HS-27A (cell line): Measurements from ENCODE around the gene MED8.

Source experiments
- DNase-seq: peaks from one replicate; pipeline ENCODE4 v3.0.0-alpha.2; 2012; ENCODE audit warnings: low read depth, missing footprints

MED8 gene

DNA sequence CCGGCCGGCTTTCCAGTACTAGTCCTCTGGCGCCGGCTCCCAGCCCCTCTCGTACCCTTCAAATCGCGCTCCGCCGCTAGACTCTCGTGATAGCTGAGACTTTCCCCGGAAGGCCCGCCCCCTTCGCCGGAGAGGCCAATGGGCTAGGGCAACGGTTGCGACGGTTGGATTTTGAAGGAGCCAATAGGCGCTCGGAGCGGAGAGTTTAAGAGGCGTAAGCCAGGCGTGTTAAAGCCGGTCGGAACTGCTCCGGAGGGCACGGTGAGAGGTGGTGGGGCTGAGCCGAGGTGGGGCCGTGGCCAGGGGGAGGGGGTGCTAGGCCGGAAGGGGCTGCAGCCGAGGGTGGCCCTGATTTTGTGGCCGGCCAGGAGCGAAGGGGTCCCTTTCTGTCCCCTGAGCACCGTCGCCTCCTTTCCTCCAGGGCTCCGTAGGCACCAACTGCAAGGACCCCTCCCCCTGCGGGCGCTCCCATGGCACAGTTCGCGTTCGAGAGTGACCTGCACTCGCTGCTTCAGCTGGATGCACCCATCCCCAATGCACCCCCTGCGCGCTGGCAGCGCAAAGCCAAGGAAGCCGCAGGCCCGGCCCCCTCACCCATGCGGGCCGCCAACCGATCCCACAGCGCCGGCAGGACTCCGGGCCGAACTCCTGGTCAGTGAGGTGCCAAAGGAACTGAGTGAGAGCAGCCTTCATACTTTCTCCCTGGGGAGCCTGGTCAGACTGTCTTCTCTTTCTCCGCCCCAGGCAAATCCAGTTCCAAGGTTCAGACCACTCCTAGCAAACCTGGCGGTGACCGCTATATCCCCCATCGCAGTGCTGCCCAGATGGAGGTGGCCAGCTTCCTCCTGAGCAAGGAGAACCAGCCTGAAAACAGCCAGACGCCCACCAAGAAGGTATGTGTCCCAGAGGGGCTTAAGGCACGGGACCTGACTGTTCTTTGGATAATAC is 30.6 kb downstream of the MED8 start, which contains the start of gene CDC20:
Gene CDC20 (plus strand): TSS at position 236 of the 948 bp plus-strand sequence. CDS start 235 bp downstream, at position 471.
- DNase-seq, result peak; percentile 98

DNA sequence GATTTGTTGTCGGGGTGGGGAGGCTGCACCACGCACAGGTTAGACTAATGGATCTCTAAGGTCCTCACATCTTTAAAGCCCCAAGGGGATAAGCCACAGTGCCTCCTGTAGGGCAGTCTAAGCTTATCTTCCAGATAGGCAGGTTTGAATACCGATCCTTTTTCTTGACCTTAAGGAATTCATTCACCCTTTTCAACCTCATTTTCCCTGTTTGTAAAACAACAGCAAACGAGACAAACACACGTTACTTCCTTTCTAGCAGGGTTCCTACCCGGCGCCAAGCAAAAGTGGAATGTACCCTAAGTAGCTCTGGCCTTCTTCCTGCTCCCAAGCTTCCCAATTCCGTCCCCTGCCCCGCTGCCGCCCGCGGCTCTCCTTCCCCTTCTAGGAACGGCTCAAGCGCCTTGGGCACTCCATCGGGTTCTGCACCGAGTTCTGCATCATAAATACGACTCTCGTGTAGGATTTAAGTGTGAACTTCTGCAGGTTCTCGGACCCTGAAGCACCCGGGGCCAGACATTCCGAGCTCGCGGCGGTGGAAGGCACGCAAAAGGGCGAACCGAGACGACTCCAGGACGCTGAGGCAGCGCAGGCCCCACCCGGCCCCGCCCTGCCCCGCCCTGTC is 31.4 kb downstream of the MED8 start:
- DNase-seq, result no peak

DNA sequence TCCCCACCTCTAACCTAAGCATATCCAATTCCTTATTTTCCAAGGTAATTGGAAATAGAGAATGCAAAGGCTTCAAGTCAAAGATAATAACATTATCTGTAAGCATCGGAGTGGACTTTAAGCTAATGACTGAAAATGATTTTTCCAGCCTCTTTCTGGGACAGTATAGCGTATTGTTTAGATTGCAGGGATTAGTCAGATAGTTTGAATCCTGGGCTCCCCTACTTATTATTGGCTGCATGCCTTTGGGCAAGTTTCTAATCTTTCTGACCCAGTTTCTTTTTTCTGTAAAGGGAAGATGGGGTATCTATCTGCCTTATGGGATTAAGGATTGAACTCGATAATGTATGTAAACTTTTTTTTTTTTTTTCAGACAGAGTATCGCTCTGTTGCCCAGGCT is 32.3 kb downstream of the MED8 start:
- DNase-seq, result no peak

DNA sequence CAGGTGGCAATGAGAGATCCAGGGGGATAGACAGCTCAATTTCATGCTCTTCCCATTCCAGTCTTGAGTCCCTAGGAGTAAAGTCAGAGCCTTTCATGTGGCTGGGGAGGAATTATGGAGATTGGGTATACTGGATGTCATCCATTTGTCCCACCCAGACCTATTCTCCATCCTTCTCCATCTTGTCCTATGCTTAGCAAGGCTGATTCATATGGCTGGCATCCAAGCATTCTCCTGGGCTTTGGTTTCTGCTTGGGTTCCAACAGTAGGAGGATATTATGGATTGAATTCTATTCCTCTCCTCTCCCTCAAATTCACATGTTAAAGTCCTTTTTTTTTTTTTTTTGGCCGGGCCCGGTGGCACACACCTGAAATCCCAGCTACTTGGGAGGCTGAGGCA is 34.7 kb downstream of the MED8 start:
- DNase-seq, result no peak

DNA sequence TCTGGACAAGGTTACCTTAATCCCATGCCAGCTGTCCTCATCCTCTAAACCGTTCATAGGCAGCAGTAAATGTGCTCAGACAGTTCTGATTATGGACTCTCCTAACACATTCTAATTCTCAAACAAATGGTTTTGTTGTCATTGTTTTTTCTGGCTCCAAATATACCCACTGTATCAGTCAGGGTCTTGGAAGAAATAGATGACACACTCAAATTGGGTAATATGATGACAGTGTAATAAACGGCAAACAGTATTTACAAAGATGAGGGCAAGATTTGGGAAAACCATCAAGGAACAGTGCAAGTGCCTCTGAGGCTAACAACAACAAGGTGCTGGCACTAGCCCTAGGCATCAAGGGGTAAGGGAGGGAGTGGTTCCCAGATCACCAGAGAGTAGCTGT is 35.1 kb downstream of the MED8 start:
- DNase-seq, result no peak

DNA sequence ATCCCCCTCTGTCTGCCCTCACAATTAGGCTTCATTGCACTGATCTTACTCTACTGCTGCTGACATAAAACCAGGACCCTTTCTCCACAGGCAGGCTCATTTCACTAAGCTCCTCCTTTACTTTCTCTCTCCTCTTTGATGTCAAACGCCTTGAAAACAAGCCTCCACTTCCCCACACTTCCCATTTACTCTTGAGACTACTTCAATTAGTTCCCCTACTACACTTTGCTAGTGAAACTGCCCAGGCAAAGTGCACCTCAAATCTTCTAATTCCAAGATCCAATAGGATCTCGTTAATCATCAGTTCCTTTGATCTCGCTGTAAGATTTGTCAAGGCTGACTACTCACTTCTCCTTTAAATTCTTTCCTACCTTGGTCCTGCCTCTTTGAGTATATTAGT is 36.7 kb downstream of the MED8 start:
- no peak for DNase-seq

DNA sequence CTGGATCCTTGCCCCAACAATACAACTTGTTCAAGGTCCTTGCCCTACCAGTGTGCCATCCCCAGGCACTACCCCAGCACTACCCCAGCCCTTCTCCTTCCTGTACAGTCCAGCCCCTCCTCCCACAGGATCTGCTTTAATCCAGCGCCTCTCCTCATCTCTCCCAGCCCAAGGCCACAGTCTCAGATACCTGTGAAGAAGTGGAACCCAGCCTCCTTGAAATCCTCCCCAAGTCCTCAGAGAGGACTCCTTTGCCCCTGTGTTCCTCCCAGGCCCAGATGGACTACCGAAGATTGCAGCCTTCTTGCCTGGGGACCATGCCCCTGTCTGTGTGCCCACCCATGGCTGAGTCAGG is 37.3 kb downstream of the MED8 start:
- DNase-seq, result no peak

DNA sequence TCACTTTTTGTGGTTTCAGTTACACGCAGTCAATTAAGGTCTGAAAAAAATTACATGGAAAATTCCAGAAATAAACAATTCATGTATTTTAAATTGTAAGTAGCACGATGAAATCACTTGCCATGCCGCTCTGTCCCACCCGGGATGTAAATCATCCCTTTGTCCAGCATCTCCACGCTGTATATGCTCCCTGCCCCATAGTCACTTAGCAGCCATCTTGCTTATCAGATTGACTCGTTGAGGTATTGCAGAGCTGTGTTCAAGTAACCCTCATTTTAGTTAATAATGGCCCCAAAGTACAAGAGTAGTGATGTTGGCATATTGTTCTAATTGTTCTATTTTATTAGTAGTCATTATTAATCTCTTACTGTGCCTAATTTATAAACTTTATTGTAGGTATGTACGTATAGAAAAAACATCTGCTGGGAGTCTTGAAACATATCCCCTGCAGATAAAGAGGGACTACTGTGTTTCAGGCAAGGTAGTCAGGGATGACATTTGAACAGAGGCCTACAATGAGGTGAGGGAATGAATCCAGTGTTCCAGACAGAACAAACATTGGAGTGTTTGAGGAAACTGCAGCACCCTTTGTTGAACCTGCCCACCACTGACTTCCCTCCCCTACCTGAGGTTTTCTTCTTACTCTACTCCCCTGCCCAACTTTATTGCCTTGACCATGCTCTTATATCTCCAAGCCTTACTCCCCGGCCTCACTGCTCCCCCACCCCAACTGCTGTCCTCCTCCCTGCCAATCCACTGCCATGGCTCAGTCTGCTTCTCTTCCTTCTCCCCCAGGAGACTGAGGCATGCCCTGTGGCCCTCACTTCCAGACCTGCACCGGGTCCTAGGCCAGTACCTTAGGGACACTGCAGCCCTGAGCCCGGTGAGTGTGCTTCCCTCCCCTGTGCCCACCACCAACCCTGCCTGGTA is 37.9 kb downstream of the MED8 start:
- DNase-seq, result no peak

DNA sequence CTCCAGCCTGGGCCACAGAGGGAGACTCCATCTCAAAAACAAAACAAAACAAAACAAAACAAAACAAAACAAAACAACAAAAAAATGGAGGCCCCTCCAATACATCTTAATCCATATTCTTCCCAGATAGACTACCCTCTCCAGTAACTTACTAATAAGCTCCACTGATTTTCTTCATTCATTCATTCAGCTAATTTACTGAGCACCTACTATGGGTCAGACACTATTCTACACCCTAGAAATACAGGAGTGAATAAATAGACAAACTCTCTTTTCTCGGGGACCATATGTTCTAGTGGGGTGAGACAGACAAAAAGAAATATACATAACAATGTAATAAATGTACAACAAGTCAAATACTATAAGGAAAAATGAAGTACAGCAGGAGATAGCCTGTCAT is 38.6 kb downstream of the MED8 start:
- no peak for DNase-seq

DNA sequence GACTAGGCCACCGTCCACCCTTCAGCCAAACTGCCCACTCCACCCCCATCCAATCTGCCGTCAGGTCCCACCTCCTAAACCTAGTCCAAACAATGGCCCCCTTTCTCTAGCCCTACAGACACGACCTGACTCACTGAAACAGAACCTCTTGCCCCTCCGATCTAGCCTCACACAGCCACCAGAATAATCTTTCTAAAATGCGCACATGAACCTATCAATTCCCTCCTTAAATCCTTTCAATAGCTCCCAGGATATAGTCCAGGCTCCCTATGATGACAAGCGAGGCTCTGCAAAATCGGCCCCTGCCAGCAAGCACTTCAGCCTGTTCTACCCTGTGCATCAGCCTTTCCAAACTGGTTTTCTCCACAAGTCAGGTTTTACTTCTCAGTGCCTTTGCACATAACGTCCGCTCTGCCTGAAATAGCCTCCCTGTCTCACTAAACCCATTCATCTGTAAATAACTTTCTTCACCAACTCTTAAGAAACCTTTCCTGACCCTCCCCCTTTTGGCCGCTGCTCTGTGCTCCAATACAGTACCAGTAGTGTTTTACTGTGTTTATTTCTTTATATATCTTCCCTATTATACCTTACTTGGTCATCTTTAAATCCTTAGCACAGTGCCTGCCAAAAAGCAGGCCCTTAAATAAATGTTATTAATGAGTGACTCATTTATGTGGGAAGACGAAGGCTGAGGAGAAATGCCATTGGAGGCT is 39.9 kb downstream of the MED8 start:
- DNase-seq, result no peak

DNA sequence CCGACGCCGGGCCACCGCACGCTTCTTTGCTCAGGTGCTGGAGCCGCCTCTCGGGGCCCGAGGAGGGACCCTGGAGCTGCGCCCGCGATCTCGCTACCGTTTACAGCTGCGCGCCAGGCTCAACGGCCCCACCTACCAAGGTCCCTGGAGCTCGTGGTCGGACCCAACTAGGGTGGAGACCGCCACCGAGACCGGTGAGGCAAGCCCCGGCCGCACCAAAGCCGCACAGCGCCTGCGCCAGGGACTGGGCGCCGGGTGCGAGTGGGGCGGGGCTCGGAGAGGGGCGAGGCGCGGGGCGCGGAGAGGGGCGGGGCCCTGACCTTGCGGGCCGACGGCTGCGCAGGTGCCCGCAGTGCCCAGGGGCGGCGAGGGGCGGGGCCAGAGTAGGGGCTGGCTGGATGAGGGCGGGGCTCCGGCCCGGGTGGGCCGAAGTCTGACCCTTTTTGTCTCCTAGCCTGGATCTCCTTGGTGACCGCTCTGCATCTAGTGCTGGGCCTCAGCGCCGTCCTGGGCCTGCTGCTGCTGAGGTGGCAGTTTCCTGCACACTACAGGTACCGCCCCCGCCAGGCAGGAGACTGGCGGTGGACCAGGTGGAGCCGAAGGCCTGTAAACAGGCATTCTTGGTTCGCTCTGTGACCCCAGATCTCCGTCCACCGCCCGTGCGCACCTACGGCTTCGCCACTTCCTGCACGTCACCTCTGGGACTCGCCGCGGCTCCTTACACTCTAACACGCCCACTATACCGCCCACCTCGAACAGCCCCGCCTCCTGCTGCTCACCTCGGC is 40.6 kb downstream of the MED8 start:
- DNase-seq, result no peak

DNA sequence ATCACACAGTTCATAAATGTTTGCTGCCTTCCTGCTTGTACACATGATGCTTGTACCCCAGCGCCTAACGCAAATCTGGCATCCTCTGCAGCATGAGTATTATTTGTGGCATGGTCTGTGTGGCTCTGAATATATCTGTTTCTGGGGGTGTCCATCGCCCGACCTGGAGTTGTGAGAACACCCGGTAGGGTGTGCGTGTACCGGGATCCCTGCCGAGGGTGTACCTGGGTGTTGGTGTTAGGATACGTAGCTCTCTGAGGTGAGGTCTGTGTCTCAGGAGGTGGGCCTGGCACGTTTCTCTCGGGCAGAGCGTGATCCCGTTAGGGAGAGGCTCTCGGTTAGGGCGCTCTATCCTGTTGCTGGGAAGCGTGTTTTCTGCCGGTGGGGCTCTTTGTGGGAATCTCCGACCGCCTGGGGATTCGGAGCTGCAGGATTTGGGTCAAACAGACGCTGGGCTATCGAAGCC is 41.2 kb downstream of the MED8 start:
- no peak for DNase-seq

DNA sequence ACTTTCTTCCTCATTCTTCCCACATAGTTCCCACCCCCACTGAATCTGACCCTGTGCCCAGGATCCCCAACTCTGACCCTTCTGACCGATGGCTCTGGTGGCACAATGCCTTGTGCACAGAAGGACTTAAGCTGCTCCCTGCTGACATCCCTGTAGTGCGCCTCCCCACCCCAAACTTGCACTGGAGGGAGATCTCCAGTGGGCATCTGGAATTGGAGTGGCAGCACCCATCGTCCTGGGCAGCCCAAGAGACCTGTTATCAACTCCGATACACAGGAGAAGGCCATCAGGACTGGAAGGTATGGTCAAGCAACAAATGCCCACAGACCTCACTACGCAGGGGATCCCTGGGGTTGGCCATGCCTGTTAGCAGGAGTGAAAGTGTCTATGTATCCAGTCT is 43.0 kb downstream of the MED8 start:
- no peak for DNase-seq

DNA sequence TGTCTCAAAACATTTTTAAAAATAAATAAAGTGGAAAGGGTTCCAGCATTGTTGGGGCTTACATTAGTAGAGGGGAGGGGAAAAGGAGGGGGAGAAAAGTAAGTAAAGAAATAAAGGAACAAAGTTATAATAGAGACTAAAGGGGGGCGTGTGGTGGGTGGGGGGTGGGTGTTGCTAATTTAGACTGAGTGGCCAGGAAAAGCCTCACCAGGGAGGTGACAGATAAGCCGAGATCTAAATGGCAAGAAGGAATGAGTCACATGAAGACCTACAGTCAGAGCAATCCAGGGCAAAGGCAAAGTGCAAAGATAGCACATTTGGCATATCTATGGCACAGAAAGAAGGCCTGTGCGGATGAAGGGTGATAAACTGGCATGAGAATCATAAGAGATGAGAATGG is 44.5 kb downstream of the MED8 start:
- no peak for DNase-seq

DNA sequence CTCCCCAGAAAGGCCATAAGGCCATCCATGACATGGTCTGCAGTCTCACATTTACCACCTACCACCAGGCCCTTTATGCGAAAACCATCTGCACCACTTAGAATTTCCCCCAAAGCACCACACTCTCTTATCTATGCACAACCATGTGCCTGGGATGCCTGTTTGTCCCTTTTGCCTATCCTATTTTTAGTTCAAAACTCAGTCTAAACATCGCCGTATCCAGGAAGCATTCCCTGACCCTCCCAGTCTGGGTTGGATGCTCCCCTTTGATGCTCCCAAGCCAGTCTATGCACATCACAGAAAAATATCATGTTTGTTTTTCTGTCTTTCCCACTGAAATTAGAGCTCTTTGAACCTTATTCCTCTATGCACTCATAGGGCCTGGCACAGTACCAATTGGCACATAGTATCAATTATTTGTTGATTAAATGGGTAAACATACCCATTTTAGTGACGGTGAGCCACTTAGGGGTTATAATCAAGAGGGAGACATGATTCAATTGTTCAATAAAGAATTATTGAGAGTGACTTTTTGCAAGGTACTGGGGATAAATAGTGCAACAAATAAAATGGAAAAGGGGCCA is 45.2 kb downstream of the MED8 start:
- no peak for DNase-seq

DNA sequence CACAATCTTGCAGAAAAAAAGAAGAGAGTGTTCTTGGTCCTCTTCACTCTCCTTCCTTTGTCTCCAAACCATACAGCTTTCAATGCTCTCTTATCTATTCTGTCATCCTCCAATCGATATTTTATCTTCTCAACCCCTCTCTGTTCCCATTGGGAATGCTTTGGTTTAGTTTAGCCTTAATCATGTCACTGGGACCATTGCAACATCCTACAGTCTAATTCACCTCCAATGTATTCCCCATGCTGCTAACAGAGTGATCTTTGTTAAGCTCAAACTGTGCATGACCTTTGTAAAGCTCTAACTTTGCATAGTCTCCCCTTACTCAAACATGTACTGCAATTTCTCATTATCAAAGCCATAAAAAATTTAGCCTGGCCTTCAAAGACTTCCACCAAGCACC is 49.0 kb downstream of the MED8 start:
- no peak for DNase-seq

DNA sequence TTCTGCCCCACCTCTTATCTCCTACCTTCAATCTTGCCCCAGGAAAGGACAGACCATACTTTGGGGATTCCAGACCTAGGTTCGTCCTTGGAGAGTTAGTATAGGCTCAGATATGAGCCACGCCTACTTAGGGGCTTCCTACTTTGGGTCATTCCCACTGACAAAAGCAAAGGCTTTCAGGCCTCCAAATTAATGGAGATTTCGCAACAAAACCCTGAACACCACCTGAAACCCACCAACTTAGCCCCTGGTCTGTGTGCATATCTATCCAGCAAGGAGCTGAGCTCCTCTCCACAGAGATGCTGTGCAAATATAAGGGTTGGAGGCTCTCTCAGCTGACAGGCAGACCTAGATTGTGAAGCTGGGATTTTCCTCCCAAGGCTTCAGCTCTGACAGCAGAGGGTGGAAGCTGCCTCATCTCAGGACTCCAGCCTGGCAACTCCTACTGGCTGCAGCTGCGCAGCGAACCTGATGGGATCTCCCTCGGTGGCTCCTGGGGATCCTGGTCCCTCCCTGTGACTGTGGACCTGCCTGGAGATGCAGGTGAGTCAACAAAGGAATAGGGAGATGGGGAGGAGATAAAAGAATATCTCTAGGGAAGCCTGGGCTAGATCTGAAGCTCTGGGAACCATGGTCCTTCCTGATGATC is 49.9 kb downstream of the MED8 start:
- no peak for DNase-seq

DNA sequence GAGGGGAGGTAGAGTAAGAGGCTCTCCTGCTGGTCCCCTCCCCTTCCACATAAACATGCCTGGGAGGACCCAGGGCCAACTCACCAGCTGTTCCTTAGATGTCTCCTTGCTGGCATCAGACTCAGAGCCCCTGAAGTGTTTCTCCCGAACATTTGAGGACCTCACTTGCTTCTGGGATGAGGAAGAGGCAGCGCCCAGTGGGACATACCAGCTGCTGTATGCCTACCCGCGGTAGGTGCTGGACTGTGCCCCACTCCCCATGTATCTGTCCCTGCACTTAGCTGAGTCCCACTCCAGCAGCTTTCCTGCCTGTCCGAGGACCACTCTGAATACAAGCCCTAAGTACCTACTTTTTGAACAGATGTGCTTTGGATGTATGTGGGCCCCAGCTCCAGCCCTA is 51.6 kb downstream of the MED8 start:
- DNase-seq, result no peak

DNA sequence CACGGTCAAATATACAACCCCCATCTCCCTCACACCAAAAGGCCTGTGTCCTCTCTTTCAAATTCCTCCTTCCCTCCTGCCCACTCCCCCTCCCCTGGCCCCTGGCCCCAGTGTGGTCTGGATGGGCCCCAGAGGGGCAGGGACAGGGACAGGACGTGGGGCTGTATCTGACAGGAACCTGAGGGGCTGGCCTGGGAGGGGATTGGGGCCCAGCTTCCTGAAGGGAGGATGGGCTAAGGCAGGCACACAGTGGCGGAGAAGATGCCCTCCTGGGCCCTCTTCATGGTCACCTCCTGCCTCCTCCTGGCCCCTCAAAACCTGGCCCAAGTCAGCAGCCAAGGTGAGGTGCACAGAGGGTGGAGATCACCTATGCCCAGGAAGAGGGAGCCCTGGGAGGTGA is 52.0 kb downstream of the MED8 start, which contains the start of gene MPL:
Gene MPL (plus strand): TSS at position 231 of the 400 bp plus-strand sequence. CDS start 31 bp downstream, at position 262.
- DNase-seq, result no peak
